GM23338 (cell line): ENCODE results near the gene RNF31. TPM values are rescaled to one million over a fixed set of nuclear protein-coding genes. Genes with fewer than 3 reads are reported as not detected.

Source experiments
- ATAC-seq: fragments of 200-7000 bp; cut with Tn5 transposase; 3 replicates; pipeline ENCODE4 v1.9.1; 2020
- DNase-seq: peaks from one replicate; pipeline ENCODE4 v3.0.0-alpha.2; 2015; ENCODE audit warnings: low spot score
- H2AFZ ChIP-seq: fragments of 200-600 bp; sonication (generic); 2 replicates; pipeline ENCODE4 v1.8.0; 2016; ENCODE audit warnings: antibody characterized with exemption, mild to moderate bottlenecking, moderate library complexity
- H3F3A ChIP-seq: fragments of 200-600 bp; sonication (generic); replicated peaks from 2 replicates; pipeline ENCODE4 v1.8.0; 2017; ENCODE audit warnings: antibody characterized with exemption, mixed run types, low read depth
- H3K27ac ChIP-seq: fragments of 200-600 bp; sonication (generic); 2 replicates; pipeline ENCODE4 v1.6.1; 2016; ENCODE audit warnings: low read depth
- H3K27me3 ChIP-seq: fragments of 200-600 bp; sonication (generic); 2 replicates; pipeline ENCODE4 v1.8.0; 2016; ENCODE audit warnings: mild to moderate bottlenecking, mixed run types, moderate library complexity; ENCODE audit not compliant: insufficient read depth
- H3K36me3 ChIP-seq: fragments of 200-600 bp; sonication (generic); 2 replicates; pipeline ENCODE4 v1.8.0; 2016; ENCODE audit warnings: mild to moderate bottlenecking; ENCODE audit not compliant: insufficient read depth
- H3K4me1 ChIP-seq: fragments of 200-600 bp; sonication (generic); 2 replicates; pipeline ENCODE4 v1.8.0; 2016; ENCODE audit warnings: mild to moderate bottlenecking, moderate library complexity; ENCODE audit not compliant: insufficient read depth
- H3K4me2 ChIP-seq: fragments of 200-600 bp; sonication (generic); 2 replicates; pipeline ENCODE4 v1.7.1; 2017; ENCODE audit warnings: mixed run types
- H3K4me3 ChIP-seq: fragments of 200-600 bp; sonication (generic); 2 replicates; pipeline ENCODE4 v1.6.1; 2016; ENCODE audit warnings: mixed run types
- H3K79me2 ChIP-seq: fragments of 200-600 bp; sonication (generic); replicated peaks from 2 replicates; pipeline ENCODE4 v1.8.0; 2017; ENCODE audit warnings: mild to moderate bottlenecking; ENCODE audit not compliant: insufficient read depth
- H3K9me2 ChIP-seq: fragments of 200-600 bp; sonication (generic); 2 replicates; pipeline ENCODE4 v1.8.0; 2017; ENCODE audit not compliant: insufficient read depth
- H4K20me1 ChIP-seq: fragments of 200-600 bp; sonication (generic); replicated peaks from 2 replicates; pipeline ENCODE4 v1.8.0; 2017; ENCODE audit warnings: mild to moderate bottlenecking; ENCODE audit not compliant: insufficient read depth
- H3K27ac Mint-ChIP-seq: 2 replicates; pipeline ENCODE4 v1.8.0; 2020; ENCODE audit warnings: inconsistent platforms, mild to moderate bottlenecking, moderate library complexity, mixed read lengths
- H3K27me3 Mint-ChIP-seq: 3 replicates; pipeline ENCODE4 v1.8.0; 2022; ENCODE audit warnings: low read depth, mild to moderate bottlenecking, moderate library complexity, mixed read lengths, inconsistent platforms; ENCODE audit not compliant: insufficient read depth, poor library complexity
- H3K36me3 Mint-ChIP-seq: 3 replicates; pipeline ENCODE4 v1.8.0; 2021; ENCODE audit warnings: low read depth, mild to moderate bottlenecking, inconsistent platforms, moderate library complexity, mixed read lengths
- H3K4me1 Mint-ChIP-seq: 3 replicates; pipeline ENCODE4 v1.8.0; 2020; ENCODE audit warnings: mild to moderate bottlenecking, inconsistent platforms, mixed read lengths
- H3K4me3 Mint-ChIP-seq: 3 replicates; pipeline ENCODE4 v1.8.0; 2021; ENCODE audit warnings: moderate library complexity, mild to moderate bottlenecking, inconsistent platforms, mixed read lengths
- H3K9me3 Mint-ChIP-seq: 3 replicates; pipeline ENCODE4 v1.8.0; 2020; ENCODE audit warnings: moderate library complexity, mild to moderate bottlenecking, inconsistent platforms, mixed read lengths
- EZH2 ChIP-seq: fragments of 200-600 bp; sonication (generic); IDR thresholded peaks from one replicate; pipeline ENCODE4 v1.8.0; 2017; ENCODE audit warnings: antibody characterized with exemption, mild to moderate bottlenecking, low read depth; ENCODE audit not compliant: unreplicated experiment
- EZH2phosphoT487 ChIP-seq: fragments of 200-600 bp; sonication (generic); IDR thresholded peaks from one replicate; pipeline ENCODE4 v1.8.1; 2018; ENCODE audit warnings: antibody characterized with exemption; ENCODE audit not compliant: unreplicated experiment
- JUNB ChIP-seq: IDR thresholded peaks from one replicate; pipeline ENCODE4 v1.6.1; 2016; ENCODE audit warnings: antibody characterized with exemption; ENCODE audit not compliant: unreplicated experiment
- NANOG ChIP-seq: IDR thresholded peaks from 2 replicates; pipeline ENCODE4 v1.6.1; 2016; ENCODE audit warnings: antibody characterized with exemption, borderline replicate concordance
- POLR2AphosphoS5 ChIP-seq: IDR thresholded peaks from 2 replicates; pipeline ENCODE4 v1.6.1; 2016; ENCODE audit warnings: antibody characterized with exemption, low read depth
- REST ChIP-seq: IDR thresholded peaks from one replicate; pipeline ENCODE4 v1.6.1; 2018; ENCODE audit warnings: antibody characterized with exemption; ENCODE audit not compliant: unreplicated experiment
- STAT1 ChIP-seq: IDR thresholded peaks from one replicate; pipeline ENCODE4 v1.6.1; 2016; ENCODE audit warnings: antibody characterized with exemption; ENCODE audit not compliant: unreplicated experiment
- ZNF331 ChIP-seq: fragments of 250-450 bp; sonication (Bioruptor Pico); IDR thresholded peaks from 2 replicates; pipeline ENCODE4 v1.5.0; 2020; ENCODE audit warnings: low read depth, mild to moderate bottlenecking, moderate library complexity
- ZNF462 ChIP-seq: fragments of 250-450 bp; sonication (Bioruptor Pico); IDR thresholded peaks from 2 replicates; pipeline ENCODE4 v1.5.0; 2020; ENCODE audit warnings: mild to moderate bottlenecking, moderate library complexity
- polyA plus RNA-seq: library from polyadenylated mRNA; unstranded; fragments of >200 nt; fragmentation: Nextera tagmentation; extraction: Ambion mirVana; gene quantifications from 2 replicates; pipeline ENCODE4 v1.2.1, GENCODE V29; 2016
- total RNA-seq: library from RNA; depleted of rRNA; stranded (reverse); fragments of >200 nt; shearing (Covaris generic); gene quantifications from 2 replicates; pipeline ENCODE4 v1.2.3, GENCODE V29; 2014
- TF ChIP-seq, protein P1 (sequence below), 2 experiments: fragments of 200-600 bp in 1 of 2; sonication (generic) in 1 of 2; conservative IDR thresholded peaks; 2 replicates each; pipeline versions ENCODE4 v1.5.1 to v1.6.1; 2016 to 2017; ENCODE audit warnings: antibody characterized with exemption in 2 of 2, low read depth in 2 of 2, mild to moderate bottlenecking in 2 of 2, moderate library complexity in 1 of 2
- TF ChIP-seq, protein P2 (sequence below): IDR thresholded peaks from 2 replicates; pipeline ENCODE4 v1.6.1; 2016; ENCODE audit warnings: antibody characterized with exemption

Gene RNF31
- total and polyA plus RNA-seq, 2 experiments from 2014 or later: 54.8 to 87.4 TPM

GRCh38 chr14:24130717-24131548 is 16.4 kb upstream of the RNF31 start:
- Histone ChIP-seq H3K36me3 (no peaks in the 10 kb centered on the region), H3K4me3 (no peak overlapping the region), H4K20me1 (no peaks in the 10 kb centered on the region), H3K4me2 (no peak overlapping the region), H3K79me2 (no peaks in the 10 kb centered on the region), H3K27me3 (no peaks in the 10 kb centered on the region), H3K27ac (no peak overlapping the region), H3K9me2 (no peaks in the 10 kb centered on the region), H3K4me1 (peaks cover 10% of the 10 kb centered on the region; the same call in 1 of the 2 replicates), H2AFZ (no peak overlapping the region), H3F3A (peaks cover 15% of the 10 kb centered on the region)
- ATAC-seq: no peak
- Mint-ChIP-seq H3K4me1 (peaks cover 15% of the 10 kb centered on the region), H3K27me3 (peaks cover 5% of the 10 kb centered on the region), H3K36me3 (no peaks in the 10 kb centered on the region; the same call in 2 of the 3 replicates), H3K9me3 (no peaks in the 10 kb centered on the region), H3K4me3 (no peak overlapping the region; the same call in 2 of the 3 replicates), H3K27ac (no peak overlapping the region)
- no peak for DNase-seq
- TF ChIP-seq STAT1 (no peak), ZNF462 (no peak), ZNF331 (no peak), POLR2AphosphoS5 (no peak), JUNB (no peak), EZH2 (no peak), NANOG (no peak), EZH2phosphoT487 (no peak), REST (no peak)
- TF ChIP-seq, protein P1, sequence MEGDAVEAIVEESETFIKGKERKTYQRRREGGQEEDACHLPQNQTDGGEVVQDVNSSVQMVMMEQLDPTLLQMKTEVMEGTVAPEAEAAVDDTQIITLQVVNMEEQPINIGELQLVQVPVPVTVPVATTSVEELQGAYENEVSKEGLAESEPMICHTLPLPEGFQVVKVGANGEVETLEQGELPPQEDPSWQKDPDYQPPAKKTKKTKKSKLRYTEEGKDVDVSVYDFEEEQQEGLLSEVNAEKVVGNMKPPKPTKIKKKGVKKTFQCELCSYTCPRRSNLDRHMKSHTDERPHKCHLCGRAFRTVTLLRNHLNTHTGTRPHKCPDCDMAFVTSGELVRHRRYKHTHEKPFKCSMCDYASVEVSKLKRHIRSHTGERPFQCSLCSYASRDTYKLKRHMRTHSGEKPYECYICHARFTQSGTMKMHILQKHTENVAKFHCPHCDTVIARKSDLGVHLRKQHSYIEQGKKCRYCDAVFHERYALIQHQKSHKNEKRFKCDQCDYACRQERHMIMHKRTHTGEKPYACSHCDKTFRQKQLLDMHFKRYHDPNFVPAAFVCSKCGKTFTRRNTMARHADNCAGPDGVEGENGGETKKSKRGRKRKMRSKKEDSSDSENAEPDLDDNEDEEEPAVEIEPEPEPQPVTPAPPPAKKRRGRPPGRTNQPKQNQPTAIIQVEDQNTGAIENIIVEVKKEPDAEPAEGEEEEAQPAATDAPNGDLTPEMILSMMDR (conservative IDR thresholded peaks at IDR 0.05; ENCODE audit: low read depth in 2 of 2): no peak
- TF ChIP-seq, protein P2, sequence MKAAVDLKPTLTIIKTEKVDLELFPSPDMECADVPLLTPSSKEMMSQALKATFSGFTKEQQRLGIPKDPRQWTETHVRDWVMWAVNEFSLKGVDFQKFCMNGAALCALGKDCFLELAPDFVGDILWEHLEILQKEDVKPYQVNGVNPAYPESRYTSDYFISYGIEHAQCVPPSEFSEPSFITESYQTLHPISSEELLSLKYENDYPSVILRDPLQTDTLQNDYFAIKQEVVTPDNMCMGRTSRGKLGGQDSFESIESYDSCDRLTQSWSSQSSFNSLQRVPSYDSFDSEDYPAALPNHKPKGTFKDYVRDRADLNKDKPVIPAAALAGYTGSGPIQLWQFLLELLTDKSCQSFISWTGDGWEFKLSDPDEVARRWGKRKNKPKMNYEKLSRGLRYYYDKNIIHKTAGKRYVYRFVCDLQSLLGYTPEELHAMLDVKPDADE: no peak
